Measurements from ENCODE around the gene CPSF7.
A peak's percentile ranks its signal among the peaks of the same experiment; 100 is the strongest.

The CPSF7 gene

GRCh38 chr11:61361237-61361740 is 68.5 kb downstream of the CPSF7 start:
- TF ChIP-seq CTCF (IDR thresholded peaks at IDR 0.05; ENCODE audit: low read depth, low read length) = no peak
- no peaks in the 10 kb centered on the region for H3K4me1 ChIP-seq

GRCh38 chr11:61359516-61359915 is 70.3 kb downstream of the CPSF7 start:
- no peak overlapping the region for H3K4me3 ChIP-seq (ENCODE audit: low read depth, low read length)
- no peak for TF ChIP-seq CTCF (IDR thresholded peaks at IDR 0.05; ENCODE audit: low read depth, low read length)
- no peaks in the 10 kb centered on the region for H3K4me1 ChIP-seq
- no peaks in the 10 kb centered on the region for H3K27me3 ChIP-seq
- DNase-seq = no peak
- H3K36me3 ChIP-seq = peaks cover 6% of the 10 kb centered on the region
- H3K9me3 ChIP-seq = no peaks in the 10 kb centered on the region

More at GRCh38 chr11:61361237-61361740, 68.5 kb downstream of the CPSF7 start:
- DNase-seq = no peak
- Histone ChIP-seq H3K4me3 (ENCODE audit: low read depth, low read length) (peak overlapping the region; percentile 76), H3K36me3 (peaks cover 20% of the 10 kb centered on the region), H3K27me3 (no peaks in the 10 kb centered on the region), H3K9me3 (no peaks in the 10 kb centered on the region)

GRCh38 chr11:61358566-61358965 is 71.2 kb downstream of the CPSF7 start:
- TF ChIP-seq CTCF (IDR thresholded peaks at IDR 0.05; ENCODE audit: low read depth, low read length) = no peak
- no peaks in the 10 kb centered on the region for H3K4me1 ChIP-seq
- no peaks in the 10 kb centered on the region for H3K9me3 ChIP-seq
- no peak for DNase-seq
- no peaks in the 10 kb centered on the region; the same call in 1 of the 2 replicates for H3K36me3 ChIP-seq
- no peak overlapping the region for H3K4me3 ChIP-seq (ENCODE audit: low read depth, low read length)
- H3K27me3 ChIP-seq = no peaks in the 10 kb centered on the region

GRCh38 chr11:61357894-61358239 is 71.9 kb downstream of the CPSF7 start:
- Histone ChIP-seq H3K4me1 (no peaks in the 10 kb centered on the region), H3K4me3 (ENCODE audit: low read depth, low read length) (no peak overlapping the region), H3K27me3 (no peaks in the 10 kb centered on the region), H3K9me3 (no peaks in the 10 kb centered on the region), H3K36me3 (no peaks in the 10 kb centered on the region; the same call in 1 of the 2 replicates)
- DNase-seq = no peak
- TF ChIP-seq CTCF (IDR thresholded peaks at IDR 0.05; ENCODE audit: low read depth, low read length) = no peak

- DNase-seq = no peak
- H3K4me1 ChIP-seq = no peaks in the 10 kb centered on the region
- TF ChIP-seq CTCF (IDR thresholded peaks at IDR 0.05; ENCODE audit: low read depth, low read length) = no peak
- no peak overlapping the region for H3K4me3 ChIP-seq (ENCODE audit: low read depth, low read length)
- no peaks in the 10 kb centered on the region for H3K9me3 ChIP-seq
- H3K27me3 ChIP-seq = no peaks in the 10 kb centered on the region
- no peaks in the 10 kb centered on the region; the same call in 1 of the 2 replicates for H3K36me3 ChIP-seq
Observed at GRCh38 chr11:61357233-61357893, 72.4 kb downstream of the CPSF7 start.

- no peak for TF ChIP-seq CTCF (IDR thresholded peaks at IDR 0.05; ENCODE audit: low read depth, low read length)
- H3K27me3 ChIP-seq = no peaks in the 10 kb centered on the region
- no peaks in the 10 kb centered on the region for H3K9me3 ChIP-seq
- no peak for DNase-seq
- H3K4me1 ChIP-seq = no peaks in the 10 kb centered on the region
- H3K36me3 ChIP-seq = peaks cover 3% of the 10 kb centered on the region; the same call in 1 of the 2 replicates
- no peak overlapping the region for H3K4me3 ChIP-seq (ENCODE audit: low read depth, low read length)
Observed at GRCh38 chr11:61356706-61357105, 73.1 kb downstream of the CPSF7 start.

Data from BE2C (cell line).